HCT116 (cell line): ENCODE results near the gene OR10A4.

Experiments
- CTCF ChIP-seq, 3 experiments: fragments of 200-600 bp in 1 of 3; sonication (generic) in 1 of 3; IDR thresholded peaks in 2 of 3; conservative IDR thresholded peaks in 1 of 3; 2 replicates each; pipeline ENCODE4 v1.5.1; 2012 to 2017; ENCODE audit warnings: low read depth in 2 of 3, low read length in 2 of 3, antibody characterized with exemption in 1 of 3, borderline replicate concordance in 1 of 3, control low read depth in 1 of 3, mild to moderate bottlenecking in 1 of 3, mixed read lengths in 1 of 3, mixed run types in 1 of 3, moderate library complexity in 1 of 3; ENCODE audit not compliant: insufficient read depth in 1 of 3
- POLR2A ChIP-seq: IDR thresholded peaks from 2 replicates; pipeline ENCODE4 v1.7.0; 2011; ENCODE audit warnings: borderline replicate concordance; ENCODE audit not compliant: insufficient read depth, insufficient read length; ENCODE audit errors: extremely low read depth
- POLR2AphosphoS5 ChIP-seq: IDR thresholded peaks from 2 replicates; pipeline ENCODE4 v1.6.1; 2011; ENCODE audit warnings: mild to moderate bottlenecking, low read depth, low read length, moderate library complexity

DNA sequence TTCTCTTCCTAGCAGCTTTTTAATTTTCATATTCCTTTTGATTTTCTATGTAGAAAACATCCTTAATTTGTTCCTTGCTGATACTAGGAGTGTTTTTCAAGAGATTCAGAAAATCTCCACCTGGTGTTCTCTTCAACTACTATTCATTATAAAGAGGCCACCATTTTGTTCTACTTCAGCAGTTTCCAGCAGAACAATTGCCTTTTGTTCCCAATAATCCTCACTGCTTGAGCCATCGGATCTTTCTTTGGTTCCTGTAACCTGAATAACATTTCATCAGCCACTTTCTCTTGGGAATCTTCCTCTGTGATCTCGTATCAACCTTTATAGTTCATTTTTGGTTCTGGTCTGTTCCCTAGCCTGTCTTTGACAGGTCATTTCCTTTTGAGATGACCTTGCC lies 32.8 kb upstream of the OR10A4 start:
- TF ChIP-seq CTCF (IDR thresholded peaks at IDR 0.05 in 2 of 3, conservative IDR thresholded peaks at IDR 0.05 in 1 of 3; ENCODE audit: borderline replicate concordance in 1 of 3, insufficient read depth in 1 of 3, low read depth in 2 of 3, low read length in 2 of 3) = no peak
- no peak for TF ChIP-seq POLR2AphosphoS5
- TF ChIP-seq POLR2A = no peak
